Fibroblast of lung (primary cell): ENCODE results near the gene PSMD2. TPM values are rescaled to one million over a fixed set of nuclear protein-coding genes. Genes with fewer than 3 reads are reported as not detected.
A peak's percentile ranks its signal among the peaks of the same experiment; 100 is the strongest.

Source experiments
- DNase-seq, 2 donors: peaks; one replicate each; pipeline versions ENCODE4 v3.0.0 to v3.0.0-alpha.2; 2010; ENCODE audit warnings: low read depth in 2 of 2
- H2AFZ ChIP-seq: 2 replicates; pipeline ENCODE4 v1.5.1; 2012; ENCODE audit warnings: low read length, control low read depth, inconsistent platforms
- H3K27ac ChIP-seq: 2 replicates; pipeline ENCODE4 v1.5.1; 2011; ENCODE audit warnings: low read length, control low read depth; ENCODE audit not compliant: insufficient read depth
- H3K27me3 ChIP-seq: 2 replicates; pipeline ENCODE4 v1.5.1; 2011; ENCODE audit warnings: mild to moderate bottlenecking, low read length; ENCODE audit not compliant: control insufficient read depth, insufficient read depth
- H3K36me3 ChIP-seq: 2 replicates; pipeline ENCODE4 v1.5.1; 2011; ENCODE audit warnings: low read length; ENCODE audit not compliant: control insufficient read depth, insufficient read depth
- H3K4me1 ChIP-seq: 2 replicates; pipeline ENCODE4 v1.5.1; 2011; ENCODE audit warnings: low read length; ENCODE audit not compliant: control insufficient read depth, insufficient read depth; ENCODE audit errors: extremely low read depth
- H3K4me2 ChIP-seq: 2 replicates; pipeline ENCODE4 v1.5.1; 2011; ENCODE audit warnings: low read length, control low read depth; ENCODE audit not compliant: insufficient read depth; ENCODE audit errors: extremely low read depth
- H3K4me3 ChIP-seq, 4 experiments: fragments of 200-600 bp in 1 of 4; sonication (generic) in 1 of 4; replicated peaks in 1 of 4; 2 replicates each; pipeline ENCODE4 v1.5.1; 2011 to 2016; ENCODE audit warnings: low read length in 4 of 4, low read depth in 3 of 4, mild to moderate bottlenecking in 3 of 4, control low read depth in 2 of 4, inconsistent platforms in 1 of 4, mixed read lengths in 1 of 4; ENCODE audit not compliant: insufficient read depth in 1 of 4; ENCODE audit errors: control extremely low read depth in 1 of 4
- H3K79me2 ChIP-seq: 2 replicates; pipeline ENCODE4 v1.5.1; 2012; ENCODE audit warnings: mild to moderate bottlenecking, low read length, inconsistent platforms; ENCODE audit not compliant: control insufficient read depth, insufficient read depth
- H3K9ac ChIP-seq: 2 replicates; pipeline ENCODE4 v1.5.1; 2011; ENCODE audit warnings: mild to moderate bottlenecking, low read length, control low read depth; ENCODE audit not compliant: insufficient read depth
- H3K9me3 ChIP-seq: 2 replicates; pipeline ENCODE4 v1.5.1; 2012; ENCODE audit warnings: low read depth, low read length; ENCODE audit not compliant: control insufficient read depth, insufficient read depth
- H4K20me1 ChIP-seq: 2 replicates; pipeline ENCODE4 v1.5.1; 2011; ENCODE audit warnings: low read length; ENCODE audit not compliant: control insufficient read depth, insufficient read depth; ENCODE audit errors: extremely low read depth
- CTCF ChIP-seq, 2 donors: IDR thresholded peaks in 1 of 2; conservative IDR thresholded peaks in 1 of 2; 1 replicate in 1 of 2; 2 replicates in 1 of 2; pipeline ENCODE4 v1.5.1; 2011 to 2012; ENCODE audit warnings: low read length in 2 of 2, control low read depth in 1 of 2, inconsistent platforms in 1 of 2, low read depth in 1 of 2, mild to moderate bottlenecking in 1 of 2
- EZH2 ChIP-seq: IDR thresholded peaks from 2 replicates; pipeline ENCODE4 v1.5.1; 2012; ENCODE audit warnings: low read length, control low read depth, mild to moderate bottlenecking; ENCODE audit errors: missing control alignments
- polyA plus RNA-seq, 2 donors: library from polyadenylated mRNA; depleted of rRNA in 1 of 2; stranded (reverse) in 1 of 2; unstranded in 1 of 2; fragments of >200 nt; gene quantifications; 2 replicates each; pipeline ENCODE4 v1.2.1, GENCODE V29; 2011 to 2012; ENCODE audit warnings: missing spikeins in 1 of 2
- total RNA-seq: library from RNA; depleted of rRNA; stranded (reverse); fragments of >200 nt; gene quantifications from 2 replicates; pipeline ENCODE4 v1.2.1, GENCODE V29; 2014

The PSMD2 gene
- total and polyA plus RNA-seq, 2 donors (not counting 1 experiment from before 2014, with no cell fraction given), result 188 to 429 TPM

GRCh38 chr3:184260724-184261269, 38.2 kb upstream of the PSMD2 start:
- Histone ChIP-seq H3K4me1 (peaks cover 5% of the 10 kb centered on the region), H3K4me3 (peak overlapping the region in 1 of 4 experiments; percentile 45), H4K20me1 (no peaks in the 10 kb centered on the region), H3K79me2 (no peaks in the 10 kb centered on the region), H3K9ac (no peak overlapping the region), H3K27me3 (peaks cover 32% of the 10 kb centered on the region), H3K36me3 (no peaks in the 10 kb centered on the region), H3K9me3 (no peaks in the 10 kb centered on the region), H3K27ac (no peak overlapping the region), H2AFZ (no peak overlapping the region), H3K4me2 (peak overlapping the region; percentile 68)
- peak; percentile 26 for TF ChIP-seq EZH2
- no peak for TF ChIP-seq CTCF (conservative IDR thresholded peaks at IDR 0.05 in 1 of 2, IDR thresholded peaks at IDR 0.05 in 1 of 2; ENCODE audit: low read depth in 1 of 2, low read length in 2 of 2)
- DNase-seq, result no peak

- peak; percentile 38 to 60 for DNase-seq
- H3K4me1 ChIP-seq, result peaks cover 5% of the 10 kb centered on the region
- H3K27me3 ChIP-seq, result peaks cover 32% of the 10 kb centered on the region
- no peaks in the 10 kb centered on the region for H3K79me2 ChIP-seq
- no peaks in the 10 kb centered on the region for H3K9me3 ChIP-seq
- H2AFZ ChIP-seq, result no peak within 1 kb of the TSS
- peak within 1 kb of the TSS; percentile 30 for H3K9ac ChIP-seq
- H3K27ac ChIP-seq, result no peak within 1 kb of the TSS
- H4K20me1 ChIP-seq, result no peaks in the 10 kb centered on the region
- TF ChIP-seq CTCF (conservative IDR thresholded peaks at IDR 0.05 in 1 of 2, IDR thresholded peaks at IDR 0.05 in 1 of 2; ENCODE audit: low read depth in 1 of 2, low read length in 2 of 2) (no peak), EZH2 (no peak)
- H3K4me3 ChIP-seq, result peak within 1 kb of the TSS; percentile 31 to 51 (median 45)
- no peaks in the 10 kb centered on the region for H3K36me3 ChIP-seq
- peak within 1 kb of the TSS; percentile 81 for H3K4me2 ChIP-seq
These were observed 37.7 kb upstream of the PSMD2 start, which contains the start of gene CAMK2N2 for GRCh38 chr3:184261270-184261853. Gene CAMK2N2 (minus strand): TSS chr3:184261553. CDS start chr3:184261285, 268 bp downstream.

GRCh38 chr3:184261854-184262763, 36.9 kb upstream of the PSMD2 start:
- no peak overlapping the region for H2AFZ ChIP-seq
- peak overlapping the region; percentile 81 for H3K4me2 ChIP-seq
- peak overlapping the region; percentile 30 for H3K9ac ChIP-seq
- peaks cover 32% of the 10 kb centered on the region for H3K27me3 ChIP-seq
- peak; percentile 95 for TF ChIP-seq EZH2
- no peak for TF ChIP-seq CTCF (conservative IDR thresholded peaks at IDR 0.05 in 1 of 2, IDR thresholded peaks at IDR 0.05 in 1 of 2; ENCODE audit: low read depth in 1 of 2, low read length in 2 of 2)
- H3K9me3 ChIP-seq, result no peaks in the 10 kb centered on the region
- peak; percentile 22 to 32 for DNase-seq
- H3K4me3 ChIP-seq, result peak overlapping the region; percentile 31 to 51 (median 45)
- no peaks in the 10 kb centered on the region for H4K20me1 ChIP-seq
- H3K4me1 ChIP-seq, result peaks cover 5% of the 10 kb centered on the region
- no peak overlapping the region for H3K27ac ChIP-seq
- no peaks in the 10 kb centered on the region for H3K36me3 ChIP-seq
- H3K79me2 ChIP-seq, result no peaks in the 10 kb centered on the region
